ENCODE data around the gene PGAM2. TPM values are rescaled to one million over a fixed set of nuclear protein-coding genes. Genes with fewer than 3 reads are reported as not detected.

The PGAM2 gene
- total and polyA plus RNA-seq, 2 experiments from 2014 or later: 2.9 to 7.8 TPM

DNA sequence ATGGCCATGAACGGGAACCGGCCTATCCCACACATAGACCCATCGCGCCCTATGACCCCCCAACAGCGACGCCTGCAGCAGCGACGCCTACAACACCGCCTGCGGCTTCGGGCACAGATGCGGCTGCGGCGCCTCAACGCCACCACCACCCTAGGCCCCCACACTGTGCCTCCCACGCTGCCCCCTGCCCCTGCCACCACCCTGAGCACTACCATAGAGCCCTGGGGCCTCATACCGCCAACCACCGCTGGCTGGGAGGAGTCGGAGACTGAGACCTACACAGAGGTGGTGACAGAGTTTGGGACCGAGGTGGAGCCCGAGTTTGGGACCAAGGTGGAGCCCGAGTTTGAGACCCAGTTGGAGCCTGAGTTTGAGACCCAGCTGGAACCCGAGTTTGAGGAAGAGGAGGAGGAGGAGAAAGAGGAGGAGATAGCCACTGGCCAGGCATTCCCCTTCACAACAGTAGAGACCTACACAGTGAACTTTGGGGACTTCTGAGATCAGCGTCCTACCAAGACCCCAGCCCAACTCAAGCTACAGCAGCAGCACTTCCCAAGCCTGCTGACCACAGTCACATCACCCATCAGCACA lies 48.5 kb upstream of the PGAM2 start (continued):
- TF ChIP-seq ZNF462 (CRISPR knock-in tag; IDR thresholded peaks at IDR 0.05): no peak
- TF ChIP-seq, protein P1, sequence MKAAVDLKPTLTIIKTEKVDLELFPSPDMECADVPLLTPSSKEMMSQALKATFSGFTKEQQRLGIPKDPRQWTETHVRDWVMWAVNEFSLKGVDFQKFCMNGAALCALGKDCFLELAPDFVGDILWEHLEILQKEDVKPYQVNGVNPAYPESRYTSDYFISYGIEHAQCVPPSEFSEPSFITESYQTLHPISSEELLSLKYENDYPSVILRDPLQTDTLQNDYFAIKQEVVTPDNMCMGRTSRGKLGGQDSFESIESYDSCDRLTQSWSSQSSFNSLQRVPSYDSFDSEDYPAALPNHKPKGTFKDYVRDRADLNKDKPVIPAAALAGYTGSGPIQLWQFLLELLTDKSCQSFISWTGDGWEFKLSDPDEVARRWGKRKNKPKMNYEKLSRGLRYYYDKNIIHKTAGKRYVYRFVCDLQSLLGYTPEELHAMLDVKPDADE (IDR thresholded peaks at IDR 0.05): no peak
- TF ChIP-seq, protein P2, sequence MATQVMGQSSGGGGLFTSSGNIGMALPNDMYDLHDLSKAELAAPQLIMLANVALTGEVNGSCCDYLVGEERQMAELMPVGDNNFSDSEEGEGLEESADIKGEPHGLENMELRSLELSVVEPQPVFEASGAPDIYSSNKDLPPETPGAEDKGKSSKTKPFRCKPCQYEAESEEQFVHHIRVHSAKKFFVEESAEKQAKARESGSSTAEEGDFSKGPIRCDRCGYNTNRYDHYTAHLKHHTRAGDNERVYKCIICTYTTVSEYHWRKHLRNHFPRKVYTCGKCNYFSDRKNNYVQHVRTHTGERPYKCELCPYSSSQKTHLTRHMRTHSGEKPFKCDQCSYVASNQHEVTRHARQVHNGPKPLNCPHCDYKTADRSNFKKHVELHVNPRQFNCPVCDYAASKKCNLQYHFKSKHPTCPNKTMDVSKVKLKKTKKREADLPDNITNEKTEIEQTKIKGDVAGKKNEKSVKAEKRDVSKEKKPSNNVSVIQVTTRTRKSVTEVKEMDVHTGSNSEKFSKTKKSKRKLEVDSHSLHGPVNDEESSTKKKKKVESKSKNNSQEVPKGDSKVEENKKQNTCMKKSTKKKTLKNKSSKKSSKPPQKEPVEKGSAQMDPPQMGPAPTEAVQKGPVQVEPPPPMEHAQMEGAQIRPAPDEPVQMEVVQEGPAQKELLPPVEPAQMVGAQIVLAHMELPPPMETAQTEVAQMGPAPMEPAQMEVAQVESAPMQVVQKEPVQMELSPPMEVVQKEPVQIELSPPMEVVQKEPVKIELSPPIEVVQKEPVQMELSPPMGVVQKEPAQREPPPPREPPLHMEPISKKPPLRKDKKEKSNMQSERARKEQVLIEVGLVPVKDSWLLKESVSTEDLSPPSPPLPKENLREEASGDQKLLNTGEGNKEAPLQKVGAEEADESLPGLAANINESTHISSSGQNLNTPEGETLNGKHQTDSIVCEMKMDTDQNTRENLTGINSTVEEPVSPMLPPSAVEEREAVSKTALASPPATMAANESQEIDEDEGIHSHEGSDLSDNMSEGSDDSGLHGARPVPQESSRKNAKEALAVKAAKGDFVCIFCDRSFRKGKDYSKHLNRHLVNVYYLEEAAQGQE (IDR thresholded peaks at IDR 0.05; ENCODE audit: unreplicated experiment): no peak
